Measurements from ENCODE around the gene EN1. TPM values are rescaled to one million over a fixed set of nuclear protein-coding genes. Genes with fewer than 3 reads are reported as not detected.

EN1 gene
- total RNA-seq, 1 experiment from 2014 or later = not detected

GRCh38 chr2:118834440-118834810 is 13.0 kb downstream of the EN1 start:
- CTCF ChIA-PET = no interaction called here

GRCh38 chr2:118833716-118834439 is 13.6 kb downstream of the EN1 start:
- Histone ChIP-seq H3K9me3 (ENCODE audit: insufficient read depth, low read depth) (no peaks in the 10 kb centered on the region), H3K4me2 (no peak overlapping the region), H3K9me2 (ENCODE audit: insufficient read depth) (no peaks in the 10 kb centered on the region), H3K27ac (no peak overlapping the region), H3K79me2 (ENCODE audit: low read depth) (no peaks in the 10 kb centered on the region), H2AFZ (no peak overlapping the region), H4K20me1 (ENCODE audit: insufficient read depth) (no peaks in the 10 kb centered on the region), H3F3A (ENCODE audit: insufficient read depth, low read depth) (no peaks in the 10 kb centered on the region), H3K27me3 (ENCODE audit: insufficient read depth, low read depth) (peaks cover 87% of the 10 kb centered on the region), H3K36me3 (ENCODE audit: low read depth) (no peaks in the 10 kb centered on the region), H3K4me1 (replicated peaks; ENCODE audit: insufficient read depth) (no peaks in the 10 kb centered on the region), H3K4me3 (no peak overlapping the region)
- POLR2A ChIA-PET (ENCODE audit: unreplicated experiment) = interaction anchor here (0.6 kb wide), 1 partner anchor 11 kb away, joined by 3 read pairs; no protein-coding TSS in a partner anchor
- no TSS peak for BruUV-seq (replicated peaks)
- DNase-seq = no peak
- CTCF ChIA-PET = no interaction called here
- no peak for TF ChIP-seq EZH2 (IDR thresholded peaks at IDR 0.05; ENCODE audit: low read depth)
- TF ChIP-seq CTCF (conservative IDR thresholded peaks at IDR 0.05) = no peak
- intact Hi-C loops (cut with micrococcal nuclease; ENCODE audit: unreplicated experiment) = no loop called here

More at GRCh38 chr2:118834440-118834810, 13.0 kb downstream of the EN1 start:
- POLR2A ChIA-PET (ENCODE audit: unreplicated experiment) = no interaction called here
- no peak for TF ChIP-seq EZH2 (IDR thresholded peaks at IDR 0.05; ENCODE audit: low read depth)
- TF ChIP-seq CTCF (conservative IDR thresholded peaks at IDR 0.05) = no peak
- no TSS peak for BruUV-seq (replicated peaks)
- Histone ChIP-seq H3K4me1 (replicated peaks; ENCODE audit: insufficient read depth) (no peaks in the 10 kb centered on the region), H2AFZ (no peak overlapping the region), H3K9me3 (ENCODE audit: insufficient read depth, low read depth) (no peaks in the 10 kb centered on the region), H3K36me3 (ENCODE audit: low read depth) (no peaks in the 10 kb centered on the region), H3F3A (ENCODE audit: insufficient read depth, low read depth) (no peaks in the 10 kb centered on the region), H3K9me2 (ENCODE audit: insufficient read depth) (no peaks in the 10 kb centered on the region), H3K4me2 (no peak overlapping the region), H3K27me3 (ENCODE audit: insufficient read depth, low read depth) (peaks cover 93% of the 10 kb centered on the region), H3K4me3 (no peak overlapping the region), H3K79me2 (ENCODE audit: low read depth) (no peaks in the 10 kb centered on the region), H3K27ac (no peak overlapping the region), H4K20me1 (ENCODE audit: insufficient read depth) (no peaks in the 10 kb centered on the region)
- DNase-seq = no peak
- intact Hi-C loops (cut with micrococcal nuclease; ENCODE audit: unreplicated experiment) = no loop called here

GRCh38 chr2:118832791-118833715 is 14.4 kb downstream of the EN1 start:
- no peak for DNase-seq

More at GRCh38 chr2:118832791-118833715, 14.4 kb downstream of the EN1 start:
- no TSS peak for BruUV-seq (replicated peaks)
- POLR2A ChIA-PET (ENCODE audit: unreplicated experiment) = interaction anchor here (0.6 kb wide), 1 partner anchor 12 kb away, joined by 3 read pairs; no protein-coding TSS in a partner anchor
- Histone ChIP-seq H3K4me3 (no peak overlapping the region), H3K4me1 (replicated peaks; ENCODE audit: insufficient read depth) (no peaks in the 10 kb centered on the region), H3K27me3 (ENCODE audit: insufficient read depth, low read depth) (peaks cover 79% of the 10 kb centered on the region), H3F3A (ENCODE audit: insufficient read depth, low read depth) (no peaks in the 10 kb centered on the region), H4K20me1 (ENCODE audit: insufficient read depth) (no peaks in the 10 kb centered on the region), H3K9me2 (ENCODE audit: insufficient read depth) (no peaks in the 10 kb centered on the region), H3K4me2 (no peak overlapping the region), H3K27ac (no peak overlapping the region), H3K9me3 (ENCODE audit: insufficient read depth, low read depth) (no peaks in the 10 kb centered on the region), H2AFZ (no peak overlapping the region), H3K36me3 (ENCODE audit: low read depth) (no peaks in the 10 kb centered on the region), H3K79me2 (ENCODE audit: low read depth) (no peaks in the 10 kb centered on the region)
- intact Hi-C loops (cut with micrococcal nuclease; ENCODE audit: unreplicated experiment) = no loop called here
- TF ChIP-seq CTCF (conservative IDR thresholded peaks at IDR 0.05) (no peak), EZH2 (IDR thresholded peaks at IDR 0.05; ENCODE audit: low read depth) (no peak)
- CTCF ChIA-PET = no interaction called here

Data from PC-9 (cell line).